Occipital lobe (tissue), 2 donors: ENCODE measurements around the gene CTNNBL1. TPM values are rescaled to one million over a fixed set of nuclear protein-coding genes. Genes with fewer than 3 reads are reported as not detected.

Experiments
- DNase-seq: peaks from one replicate; lab custom pipeline; 2025; lab: John Stamatoyannopoulos, UW
- total RNA-seq: library from RNA; depleted of rRNA; stranded (reverse); fragments of >200 nt; gene quantifications from one replicate; pipeline ENCODE4 v1.2.3, GENCODE V29; 2014

CTNNBL1 gene
- total RNA-seq, 1 donor from 2014 or later = 26.5 TPM

- no peak for DNase-seq
These were observed 224.2 kb downstream of the CTNNBL1 start for GRCh38 chr20:37918035-37918434.

GRCh38 chr20:37919389-37920040 is 225.7 kb downstream of the CTNNBL1 start:
- DNase-seq = no peak

- no peak for DNase-seq
These were observed 226.4 kb downstream of the CTNNBL1 start for GRCh38 chr20:37920270-37920669.

- no peak for DNase-seq
These were observed 227.0 kb downstream of the CTNNBL1 start for GRCh38 chr20:37920679-37921322.

GRCh38 chr20:37921341-37921929 is 227.6 kb downstream of the CTNNBL1 start:
- no peak for DNase-seq

Other genes starting within 250 kb of the CTNNBL1 start
- gene NNAT, start 172.8 kb upstream of the CTNNBL1 start, total RNA-seq = 251 TPM
- 67.7 TPM for gene BLCAP, start 166.2 kb upstream of the CTNNBL1 start, total RNA-seq
- gene VSTM2L, start 209.1 kb downstream of the CTNNBL1 start, total RNA-seq = 39.6 TPM